ENCODE results near the gene MRPL4.

DNA sequence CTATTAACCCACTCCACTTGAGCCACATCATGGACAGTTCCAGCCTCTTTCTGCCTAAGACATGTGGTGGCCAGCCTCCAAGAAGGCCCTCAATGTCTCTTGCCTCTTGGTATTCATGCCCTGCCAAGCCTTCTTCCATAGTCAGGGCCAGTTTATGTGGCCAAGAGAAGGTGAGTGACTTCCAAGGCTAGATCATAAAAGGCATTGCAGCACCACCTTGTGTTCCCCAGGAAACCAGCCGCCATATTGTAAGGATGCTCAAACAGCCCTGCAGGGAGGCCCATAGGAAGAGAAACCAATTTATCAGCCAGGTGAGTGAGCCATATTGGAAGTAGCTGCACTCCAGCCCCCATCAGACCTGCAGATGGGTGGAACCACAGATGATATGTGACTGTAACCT lies 45.0 kb upstream of the MRPL4 start:
- TF ChIP-seq, protein P1, sequence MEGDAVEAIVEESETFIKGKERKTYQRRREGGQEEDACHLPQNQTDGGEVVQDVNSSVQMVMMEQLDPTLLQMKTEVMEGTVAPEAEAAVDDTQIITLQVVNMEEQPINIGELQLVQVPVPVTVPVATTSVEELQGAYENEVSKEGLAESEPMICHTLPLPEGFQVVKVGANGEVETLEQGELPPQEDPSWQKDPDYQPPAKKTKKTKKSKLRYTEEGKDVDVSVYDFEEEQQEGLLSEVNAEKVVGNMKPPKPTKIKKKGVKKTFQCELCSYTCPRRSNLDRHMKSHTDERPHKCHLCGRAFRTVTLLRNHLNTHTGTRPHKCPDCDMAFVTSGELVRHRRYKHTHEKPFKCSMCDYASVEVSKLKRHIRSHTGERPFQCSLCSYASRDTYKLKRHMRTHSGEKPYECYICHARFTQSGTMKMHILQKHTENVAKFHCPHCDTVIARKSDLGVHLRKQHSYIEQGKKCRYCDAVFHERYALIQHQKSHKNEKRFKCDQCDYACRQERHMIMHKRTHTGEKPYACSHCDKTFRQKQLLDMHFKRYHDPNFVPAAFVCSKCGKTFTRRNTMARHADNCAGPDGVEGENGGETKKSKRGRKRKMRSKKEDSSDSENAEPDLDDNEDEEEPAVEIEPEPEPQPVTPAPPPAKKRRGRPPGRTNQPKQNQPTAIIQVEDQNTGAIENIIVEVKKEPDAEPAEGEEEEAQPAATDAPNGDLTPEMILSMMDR (IDR thresholded peaks at IDR 0.05; ENCODE audit: low read length) = peak; percentile 9; the same call in 1 of the 2 replicates
- TF ChIP-seq EZH2 (IDR thresholded peaks at IDR 0.05; ENCODE audit: borderline replicate concordance, low read length) = no peak

Data from OCI-LY1 (cell line).